HepG2 (cell line): ENCODE results near the gene OTUD1. TPM values are rescaled to one million over a fixed set of nuclear protein-coding genes. Genes with fewer than 3 reads are reported as not detected.

ENCODE experiments used
- ATAC-seq: fragments of 200-7000 bp; cut with Tn5 transposase; 3 replicates; pipeline ENCODE4 v1.9.1; 2020; ENCODE audit warnings: mild to moderate bottlenecking, moderate library complexity
- BruUV-seq: library from RNA; stranded (reverse); fragments of 400-500 nt; replicated peaks from 2 replicates; lab custom pipeline; 2021; lab: Mats Ljungman, UMichigan
- CTCF ChIA-PET: fragments of 300-600 bp; formaldehyde crosslinking; extraction: SDS; loops from one replicate; lab custom pipeline; 2021; ENCODE audit warnings: low total read pairs, inconsistent platforms, low intra/inter-chr PET ratio; lab: Yijun Ruan, JAX
- POLR2A ChIA-PET: fragments of 350-600 bp; sonication (Branson Sonifier 250); formaldehyde crosslinking; loops from one replicate; lab custom pipeline; 2020; ENCODE audit warnings: antibody characterized with exemption, inconsistent platforms; lab: Yijun Ruan, JAX
- DNase-seq: peaks from one replicate; pipeline ENCODE4 v3.0.0-alpha.2; 2015; ENCODE audit warnings: low spot score
- FAIRE-seq: peaks from 3 replicates; lab custom pipeline; 2011; peaks lifted over from hg19 to GRCh38; lab: Jason Lieb, UNC
- H2AFZ ChIP-seq: one replicate; pipeline ENCODE4 v1.6.1; 2011; ENCODE audit warnings: low read length, inconsistent platforms
- H3K27ac ChIP-seq: fragments of 300-600 bp; 3 replicates; pipeline ENCODE4 v1.8.0; 2011; ENCODE audit warnings: mixed run types, mild to moderate bottlenecking, mixed read lengths, low read length, inconsistent platforms; ENCODE audit not compliant: insufficient read depth; ENCODE audit errors: extremely low read length
- H3K27me3 ChIP-seq, 2 experiments: fragments of 200-600 bp in 1 of 2; 2 replicates in 1 of 2; 3 replicates in 1 of 2; pipeline versions ENCODE4 v1.6.0 to v1.8.0; 2011; ENCODE audit warnings: low read length in 2 of 2, mild to moderate bottlenecking in 2 of 2, moderate library complexity in 2 of 2, inconsistent platforms in 1 of 2; ENCODE audit not compliant: insufficient read depth in 2 of 2, control insufficient read depth in 1 of 2
- H3K36me3 ChIP-seq, 2 experiments: fragments of 200-600 bp in 1 of 2; replicated peaks in 1 of 2; 2 replicates in 1 of 2; 3 replicates in 1 of 2; pipeline versions ENCODE4 v1.5.1 to v1.8.0; 2011; ENCODE audit warnings: low read length in 2 of 2, inconsistent platforms in 1 of 2; ENCODE audit not compliant: insufficient read depth in 2 of 2, control insufficient read depth in 1 of 2
- H3K4me1 ChIP-seq: 2 replicates; pipeline ENCODE4 v1.5.1; 2012; ENCODE audit warnings: low read length, inconsistent platforms; ENCODE audit not compliant: insufficient read depth
- H3K4me2 ChIP-seq: 2 replicates; pipeline ENCODE4 v1.6.0; 2011; ENCODE audit warnings: low read depth, low read length, inconsistent platforms
- H3K4me3 ChIP-seq, 3 experiments: fragments of 200-600 bp in 1 of 3; sonication (generic), shearing (Covaris generic) in 1 of 3; replicated peaks in 1 of 3; 2 replicates each; pipeline ENCODE4 v1.5.1; 2011 to 2016; ENCODE audit warnings: low read length in 3 of 3, inconsistent platforms in 2 of 3, low read depth in 2 of 3, mild to moderate bottlenecking in 2 of 3, control low read depth in 1 of 3, mixed read lengths in 1 of 3; ENCODE audit not compliant: insufficient read depth in 1 of 3
- H3K79me2 ChIP-seq: one replicate; pipeline ENCODE4 v1.6.1; 2011; ENCODE audit warnings: low read length, inconsistent platforms; ENCODE audit not compliant: insufficient read depth
- H3K9ac ChIP-seq: 2 replicates; pipeline ENCODE4 v1.6.0; 2011; ENCODE audit warnings: mild to moderate bottlenecking, low read depth, low read length, inconsistent platforms; ENCODE audit not compliant: insufficient read depth
- H3K9me3 ChIP-seq: 2 replicates; pipeline ENCODE4 v1.5.1; 2012; ENCODE audit warnings: mild to moderate bottlenecking, low read length
- H4K20me1 ChIP-seq: 2 replicates; pipeline ENCODE4 v1.6.0; 2011; ENCODE audit warnings: inconsistent platforms, mild to moderate bottlenecking, low read length, moderate library complexity; ENCODE audit not compliant: insufficient read depth
- AKNA ChIP-seq: sonication (generic); formaldehyde crosslinking; IDR thresholded peaks from 2 replicates; pipeline ENCODE4 v1.4.0; 2020; ENCODE audit warnings: missing genetic modification reagents, borderline replicate concordance
- IRF2 ChIP-seq: IDR thresholded peaks from 2 replicates; pipeline ENCODE4 v1.6.1; 2018; ENCODE audit warnings: missing genetic modification reagents, missing compliant biosample characterization
- POLR2A ChIP-seq, 2 experiments: IDR thresholded peaks; 2 replicates each; pipeline ENCODE4 v1.6.1; 2011; ENCODE audit warnings: low read depth in 2 of 2, low read length in 2 of 2, mild to moderate bottlenecking in 1 of 2, moderate library complexity in 1 of 2; ENCODE audit not compliant: insufficient read depth in 1 of 2
- PRDM15 ChIP-seq: sonication (generic); formaldehyde crosslinking; IDR thresholded peaks from 2 replicates; pipeline ENCODE4 v1.4.0; 2020; ENCODE audit warnings: missing genetic modification reagents
- RFX1 ChIP-seq: fragments of 450-650 bp; IDR thresholded peaks from 2 replicates; pipeline ENCODE4 v1.6.1; 2017
- RNF2 ChIP-seq: fragments of 450-650 bp; conservative IDR thresholded peaks from 2 replicates; pipeline ENCODE4 v1.6.1; 2016; ENCODE audit warnings: low read depth
- ZHX2 ChIP-seq, 2 experiments: sonication (generic) in 1 of 2; formaldehyde crosslinking in 1 of 2; IDR thresholded peaks; 2 replicates each; pipeline versions ENCODE4 v1.6.1 to v1.9.0; 2014 to 2022; ENCODE audit warnings: antibody characterized with exemption in 1 of 2, borderline replicate concordance in 1 of 2, inconsistent platforms in 1 of 2, low read depth in 1 of 2, missing genetic modification reagents in 1 of 2
- ZMAT3 ChIP-seq: sonication (generic); formaldehyde crosslinking; conservative IDR thresholded peaks from 2 replicates; pipeline ENCODE4 v1.7.0; 2021; ENCODE audit warnings: missing genetic modification reagents
- ZNF746 ChIP-seq: sonication (generic); formaldehyde crosslinking; IDR thresholded peaks from 2 replicates; pipeline ENCODE4 v1.8.0; 2022; ENCODE audit warnings: mild to moderate bottlenecking, missing genetic modification reagents
- ZNF773 ChIP-seq: sonication (generic); formaldehyde crosslinking; IDR thresholded peaks from 2 replicates; pipeline ENCODE4 v1.4.0; 2020; ENCODE audit warnings: missing genetic modification reagents, borderline replicate concordance
- WGBS: methylation state at CpG from one replicate; pipeline ENCODE4 v1.1.6; 2017; ENCODE audit warnings: low lambda C conversion rate; 5-methylcytosine and 5-hydroxymethylcytosine counted together
- in situ Hi-C: cut with HindIII; loops from 2 replicates; pipeline ENCODE4 v1.10.0; 2017; ENCODE audit warnings: low pct_unique_long_range_greater_than_20kb; ENCODE audit not compliant: extremely low pct_ligation_motif_present
- intact Hi-C: fragments of 100-400 bp; cut with micrococcal nuclease; formaldehyde crosslinking; loops from one replicate; pipeline ENCODE4 v1.10.0; 2022; ENCODE audit not compliant: unreplicated experiment
- polyA plus RNA-seq, 8 experiments: library from polyadenylated mRNA; depleted of rRNA in 3 of 8; stranded (reverse) in 7 of 8; unstranded in 1 of 8; fragments of >200 nt; fragmentation: Illumina TruSeq in 4 of 8; extraction: Trizol in 4 of 8; gene quantifications; 2 replicates each; pipeline versions ENCODE4 v1.2.1 to v1.2.3, GENCODE V29; 2011 to 2016; ENCODE audit warnings: low read depth in 4 of 8, missing spikeins in 1 of 8, mixed read lengths in 1 of 8; ENCODE audit not compliant: insufficient read depth in 1 of 8
- total RNA-seq, 5 experiments: library from RNA; depleted of rRNA; stranded (reverse); fragments of >200 nt; fragmentation: Illumina TruSeq; extraction: Trizol; gene quantifications; 2 replicates each; pipeline ENCODE4 v1.2.3, GENCODE V29; 2016; ENCODE audit warnings: low read depth in 1 of 5

Gene OTUD1
- total and polyA plus RNA-seq, 2 of the 13 experiments (the other 11 are each of a cell fraction or from before 2014, with no cell fraction given) = 1.2 to 1.4 TPM

- Histone ChIP-seq H3K4me2 (no peak overlapping the region), H3K9me3 (no peaks in the 10 kb centered on the region), H3K9ac (no peak overlapping the region), H3K4me3 (no peak overlapping the region), H3K4me1 (peaks cover 5% of the 10 kb centered on the region; the same call in 1 of the 2 replicates), H4K20me1 (no peaks in the 10 kb centered on the region), H3K27me3 (no peaks in the 10 kb centered on the region), H3K79me2 (no peaks in the 10 kb centered on the region), H3K36me3 (no peaks in the 10 kb centered on the region), H2AFZ (no peak overlapping the region), H3K27ac (no peak overlapping the region)
- POLR2A ChIA-PET = no interaction called here
- no peak for FAIRE-seq
- in situ Hi-C loops = no loop called here
- intact Hi-C loops = no loop called here
- 43% methylated on average over 4 of the region's 4 CpGs for WGBS
- BruUV-seq = no TSS peak
- no peak for ATAC-seq
- DNase-seq = no peak
- CTCF ChIA-PET = no interaction called here
- no peak for TF ChIP-seq RFX1
- no peak for TF ChIP-seq IRF2 (CRISPR knock-in tag)
- no peak for TF ChIP-seq ZNF746
- no peak for TF ChIP-seq ZHX2 (IDR thresholded peaks at IDR 0.05; ENCODE audit: low read depth)
- no peak for TF ChIP-seq ZHX2 (CRISPR knock-in tag; IDR thresholded peaks at IDR 0.05; ENCODE audit: borderline replicate concordance)
- no peak for TF ChIP-seq AKNA
- TF ChIP-seq ZNF773 (CRISPR knock-in tag) = no peak
- TF ChIP-seq ZMAT3 = no peak
- TF ChIP-seq PRDM15 = no peak
- TF ChIP-seq RNF2 = no peak
- no peak for TF ChIP-seq POLR2A (IDR thresholded peaks at IDR 0.05; ENCODE audit: insufficient read depth in 1 of 2, low read depth in 2 of 2, low read length in 2 of 2)
Measured at GRCh38 chr10:23452033-23452655, 13.3 kb downstream of the OTUD1 start.
